Activated T-helper 17 cell treated with anti-CD3 and anti-CD28 coated beads, Interleukin-2, amount 50 U/mL, for 72 hours (primary cell): ENCODE data around the gene ZGRF1. TPM values are rescaled to one million over a fixed set of nuclear protein-coding genes. Genes with fewer than 3 reads are reported as not detected.
"Not testable (repeated sequence)": the region's sequence is repeated elsewhere in the genome, so short reads cannot be mapped to it uniquely, and the experiment has no call there.

ENCODE experiments used
- ATAC-seq: fragments of 150-1000 bp; cut with Tn5 transposase; replicated peaks from 2 replicates; pipeline ENCODE4 v1.10.0; 2021; ENCODE audit warnings: mild to moderate bottlenecking, moderate library complexity
- H3K27ac Mint-ChIP-seq: one replicate; pipeline ENCODE4 v1.8.0; 2022; ENCODE audit warnings: mixed read lengths
- H3K27me3 Mint-ChIP-seq: one replicate; pipeline ENCODE4 v1.8.0; 2022; ENCODE audit warnings: mixed read lengths
- H3K36me3 Mint-ChIP-seq: one replicate; pipeline ENCODE4 v1.8.0; 2022; ENCODE audit warnings: low read depth, mild to moderate bottlenecking, mixed read lengths
- H3K4me1 Mint-ChIP-seq: one replicate; pipeline ENCODE4 v1.8.0; 2022; ENCODE audit warnings: mixed read lengths
- H3K4me3 Mint-ChIP-seq: one replicate; pipeline ENCODE4 v1.8.0; 2022; ENCODE audit warnings: mild to moderate bottlenecking, mixed read lengths
- H3K9me3 Mint-ChIP-seq: one replicate; pipeline ENCODE4 v1.8.0; 2022; ENCODE audit warnings: mixed read lengths
- total RNA-seq, 2 donors: library from RNA; stranded (reverse); gene quantifications; one replicate each; pipeline ENCODE4 v1.2.3, GENCODE V29; 2022

Gene ZGRF1
- total RNA-seq, 2 donors from 2014 or later: 40.4 to 41.9 TPM

DNA sequence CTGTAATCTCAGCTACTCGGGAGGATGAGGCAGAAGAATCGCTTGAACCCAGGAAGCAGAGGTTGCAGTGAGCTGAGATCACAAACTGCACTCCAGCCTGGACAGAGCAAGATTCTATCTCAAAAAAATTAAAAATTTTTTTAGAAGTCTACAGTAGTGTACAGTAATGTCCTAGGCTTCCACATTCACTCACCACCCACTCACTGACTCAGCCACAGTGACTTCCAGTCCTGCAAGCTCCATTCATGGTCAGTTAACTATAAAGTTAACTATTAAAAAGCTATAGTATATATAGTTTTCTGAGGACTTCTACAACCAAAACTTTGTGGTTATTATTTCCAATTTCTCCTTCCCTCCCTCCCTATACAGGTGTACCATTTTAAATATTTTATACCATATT lies 86.0 kb downstream of the ZGRF1 start:
- H3K36me3 Mint-ChIP-seq: no peaks in the 10 kb centered on the region
- no peak for ATAC-seq
- no peak overlapping the region for H3K27ac Mint-ChIP-seq
- no peaks in the 10 kb centered on the region for H3K9me3 Mint-ChIP-seq
- no peak overlapping the region for H3K4me3 Mint-ChIP-seq
- H3K4me1 Mint-ChIP-seq: no peaks in the 10 kb centered on the region
- H3K27me3 Mint-ChIP-seq: no peaks in the 10 kb centered on the region

- H3K4me3 Mint-ChIP-seq: no peak overlapping the region
- H3K4me1 Mint-ChIP-seq: no peaks in the 10 kb centered on the region
- no peaks in the 10 kb centered on the region for H3K27me3 Mint-ChIP-seq
- no peaks in the 10 kb centered on the region for H3K36me3 Mint-ChIP-seq
- H3K27ac Mint-ChIP-seq: no peak overlapping the region
- ATAC-seq: no peak
- H3K9me3 Mint-ChIP-seq: no peaks in the 10 kb centered on the region
Measured at GRCh38 chr4:112546476-112546875, 90.2 kb downstream of the ZGRF1 start.

- Mint-ChIP-seq H3K9me3 (no peaks in the 10 kb centered on the region), H3K27me3 (no peaks in the 10 kb centered on the region), H3K36me3 (no peaks in the 10 kb centered on the region), H3K4me1 (no peaks in the 10 kb centered on the region), H3K27ac (no peak overlapping the region), H3K4me3 (no peak overlapping the region)
- ATAC-seq: no peak
Measured at GRCh38 chr4:112545346-112545745, 91.4 kb downstream of the ZGRF1 start.

GRCh38 chr4:112540695-112541094 lies 96.0 kb downstream of the ZGRF1 start:
- H3K27me3 Mint-ChIP-seq: no peaks in the 10 kb centered on the region
- no peak for ATAC-seq
- peaks cover 6% of the 10 kb centered on the region for H3K36me3 Mint-ChIP-seq
- no peak overlapping the region for H3K27ac Mint-ChIP-seq
- no peaks in the 10 kb centered on the region for H3K4me1 Mint-ChIP-seq
- H3K9me3 Mint-ChIP-seq: no peaks in the 10 kb centered on the region
- no peak overlapping the region for H3K4me3 Mint-ChIP-seq

- no peaks in the 10 kb centered on the region for H3K9me3 Mint-ChIP-seq
- H3K36me3 Mint-ChIP-seq: peaks cover 6% of the 10 kb centered on the region
- no peak overlapping the region for H3K4me3 Mint-ChIP-seq
- H3K27ac Mint-ChIP-seq: no peak overlapping the region
- peaks cover 6% of the 10 kb centered on the region for H3K27me3 Mint-ChIP-seq
- no peak for ATAC-seq
- H3K4me1 Mint-ChIP-seq: no peaks in the 10 kb centered on the region
Measured at GRCh38 chr4:112536123-112536522, 100.6 kb downstream of the ZGRF1 start.

DNA sequence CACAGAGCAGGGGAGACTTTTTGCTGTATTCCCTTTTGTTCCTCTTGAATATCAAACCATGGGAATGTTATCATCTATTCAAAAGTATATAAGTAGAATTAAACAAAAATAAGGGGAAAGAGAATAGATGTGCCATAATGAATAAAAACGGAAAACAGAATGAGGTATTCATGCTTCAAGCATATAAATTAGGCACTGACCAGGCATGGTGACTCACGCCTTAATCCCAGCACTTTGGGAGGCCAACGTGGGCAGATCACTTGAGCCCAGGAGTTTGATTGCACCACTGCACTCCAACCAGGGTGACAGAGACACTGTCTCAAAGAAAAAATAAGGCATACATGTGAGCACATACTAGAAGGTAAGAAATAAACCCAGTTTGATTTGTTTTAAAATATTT lies 104.4 kb downstream of the ZGRF1 start:
- peaks cover 16% of the 10 kb centered on the region for H3K27me3 Mint-ChIP-seq
- no peaks in the 10 kb centered on the region for H3K4me1 Mint-ChIP-seq
- no peaks in the 10 kb centered on the region for H3K9me3 Mint-ChIP-seq
- H3K4me3 Mint-ChIP-seq: no peak overlapping the region
- H3K36me3 Mint-ChIP-seq: no peaks in the 10 kb centered on the region
- H3K27ac Mint-ChIP-seq: no peak overlapping the region
- no peak for ATAC-seq

DNA sequence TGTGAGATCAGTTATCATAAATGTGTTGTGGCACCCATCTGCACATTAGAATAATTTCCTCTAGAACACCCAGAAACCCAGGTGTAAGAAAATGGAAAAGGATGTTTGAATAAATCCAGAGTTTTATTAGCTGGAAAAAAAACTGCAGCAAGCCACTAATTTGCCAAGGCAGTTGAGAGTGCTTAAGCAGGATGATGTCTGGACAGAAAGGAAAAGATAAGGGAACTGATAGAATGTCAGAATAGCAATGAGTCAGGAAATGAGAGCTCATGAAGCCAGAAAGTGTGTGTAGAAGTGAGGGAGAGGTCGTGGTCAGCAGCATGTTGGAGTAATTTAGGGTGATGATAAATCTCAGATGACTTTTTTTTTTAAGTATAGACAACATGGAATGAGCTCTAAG lies 105.6 kb downstream of the ZGRF1 start:
- H3K36me3 Mint-ChIP-seq: no peaks in the 10 kb centered on the region
- no peaks in the 10 kb centered on the region for H3K4me1 Mint-ChIP-seq
- no peak for ATAC-seq
- no peaks in the 10 kb centered on the region for H3K9me3 Mint-ChIP-seq
- no peak overlapping the region for H3K4me3 Mint-ChIP-seq
- H3K27ac Mint-ChIP-seq: no peak overlapping the region
- H3K27me3 Mint-ChIP-seq: peaks cover 16% of the 10 kb centered on the region

DNA sequence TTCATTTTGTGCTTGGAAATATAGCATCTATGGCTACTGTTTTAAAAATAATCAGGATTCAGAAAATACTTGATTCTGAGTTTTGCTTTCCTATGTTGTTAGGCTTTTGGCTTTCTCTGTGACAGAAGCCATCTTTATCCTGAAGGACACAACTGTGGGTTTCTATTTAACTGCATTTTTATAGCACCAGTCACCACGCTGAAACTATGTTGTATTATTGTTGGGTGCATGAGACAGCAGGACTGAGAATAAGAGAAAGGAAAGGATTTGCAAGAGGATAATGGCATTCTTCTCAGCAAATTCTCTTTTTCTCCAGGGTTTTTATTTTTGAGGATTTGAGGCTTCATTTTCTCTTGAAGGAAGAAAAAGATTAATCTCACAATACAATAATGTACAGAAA lies 110.6 kb downstream of the ZGRF1 start:
- Mint-ChIP-seq H3K4me1 (peaks cover 8% of the 10 kb centered on the region), H3K36me3 (peaks cover 11% of the 10 kb centered on the region), H3K27me3 (peaks cover 43% of the 10 kb centered on the region), H3K9me3 (no peaks in the 10 kb centered on the region), H3K27ac (no peak overlapping the region), H3K4me3 (no peak overlapping the region)
- no peak for ATAC-seq

GRCh38 chr4:112523764-112524505 lies 112.8 kb downstream of the ZGRF1 start:
- Mint-ChIP-seq H3K4me1 (peaks cover 8% of the 10 kb centered on the region), H3K4me3 (peak overlapping the region; percentile 88), H3K27me3 (peaks cover 55% of the 10 kb centered on the region), H3K36me3 (peaks cover 11% of the 10 kb centered on the region), H3K27ac (no peak overlapping the region), H3K9me3 (no peaks in the 10 kb centered on the region)
- ATAC-seq: peak; percentile 94

- Mint-ChIP-seq H3K9me3 (no peaks in the 10 kb centered on the region), H3K4me1 (peaks cover 8% of the 10 kb centered on the region), H3K36me3 (peaks cover 11% of the 10 kb centered on the region), H3K27me3 (peaks cover 61% of the 10 kb centered on the region), H3K4me3 (peak overlapping the region; percentile 88), H3K27ac (peak overlapping the region; percentile 33)
- ATAC-seq: peak; percentile 50
Measured at GRCh38 chr4:112523008-112523721, 113.5 kb downstream of the ZGRF1 start.

DNA sequence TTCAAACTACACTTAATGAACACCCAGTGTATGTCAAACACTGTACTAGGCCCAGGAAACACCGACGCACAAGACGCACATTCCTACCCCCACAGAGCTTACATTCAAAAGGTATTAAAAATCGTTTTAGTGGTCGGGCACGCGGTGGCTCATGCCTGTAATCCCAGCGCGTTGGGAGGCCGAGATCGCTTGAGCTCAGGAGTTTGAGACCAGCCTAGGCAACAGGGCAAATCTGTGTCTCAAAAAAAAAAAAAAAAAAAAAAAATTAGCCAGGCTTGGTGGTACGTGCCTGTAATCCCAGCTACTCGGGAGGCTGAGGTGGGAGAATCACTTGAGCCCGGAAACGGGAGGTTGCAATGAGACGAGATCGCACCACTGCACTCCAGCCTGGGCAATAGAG lies 114.3 kb downstream of the ZGRF1 start:
- H3K27me3 Mint-ChIP-seq: peaks cover 68% of the 10 kb centered on the region
- peak overlapping the region; percentile 88 for H3K4me3 Mint-ChIP-seq
- ATAC-seq, H3K27ac Mint-ChIP-seq, H3K9me3 Mint-ChIP-seq: not testable (repeated sequence)
- H3K4me1 Mint-ChIP-seq: peaks cover 10% of the 10 kb centered on the region
- H3K36me3 Mint-ChIP-seq: peaks cover 11% of the 10 kb centered on the region

DNA sequence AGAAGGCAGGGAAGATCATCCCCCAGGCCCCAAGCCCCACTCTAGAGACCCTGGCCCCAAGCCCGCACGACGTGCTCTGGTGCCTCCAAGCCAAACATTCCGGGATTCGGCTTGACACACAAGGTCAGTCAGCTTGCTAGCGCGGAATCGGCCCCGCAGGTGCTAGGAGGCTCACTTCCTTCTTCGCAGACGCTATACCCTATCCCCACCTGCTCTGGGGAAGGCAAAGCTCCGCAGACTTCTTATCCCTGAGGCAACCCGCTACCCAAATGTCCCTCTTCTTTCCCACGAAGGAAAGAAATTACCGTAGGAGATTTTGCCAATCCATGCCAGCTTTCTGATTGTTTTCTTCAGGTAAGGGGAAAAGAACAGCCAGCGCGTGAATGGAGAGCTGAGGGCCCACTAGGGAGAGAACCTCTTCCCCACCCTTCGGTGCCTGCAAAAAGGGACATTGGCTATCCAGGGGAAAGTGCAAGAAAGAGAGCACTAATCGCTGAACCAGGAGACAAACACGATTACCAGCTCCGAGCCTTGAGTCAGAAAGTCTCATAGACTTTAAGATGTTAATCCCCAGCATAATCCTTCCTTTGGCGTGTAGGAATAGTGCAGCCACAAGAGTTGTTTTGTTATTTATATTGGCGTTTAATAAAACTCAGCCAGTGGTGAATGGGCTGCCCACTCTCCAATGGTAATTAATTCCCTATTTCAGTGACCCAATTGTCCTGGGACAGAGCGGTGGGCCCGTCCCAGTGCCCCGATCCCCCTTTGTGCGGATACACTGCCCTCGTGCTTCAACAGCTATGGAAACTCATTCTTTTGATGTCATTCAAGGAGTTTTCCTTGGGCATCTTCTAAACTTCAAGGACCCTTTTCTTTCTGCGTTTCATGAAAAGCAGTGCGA lies 115.3 kb downstream of the ZGRF1 start:
- Mint-ChIP-seq H3K9me3 (no peaks in the 10 kb centered on the region), H3K27ac (no peak overlapping the region), H3K4me1 (peaks cover 21% of the 10 kb centered on the region)

DNA sequence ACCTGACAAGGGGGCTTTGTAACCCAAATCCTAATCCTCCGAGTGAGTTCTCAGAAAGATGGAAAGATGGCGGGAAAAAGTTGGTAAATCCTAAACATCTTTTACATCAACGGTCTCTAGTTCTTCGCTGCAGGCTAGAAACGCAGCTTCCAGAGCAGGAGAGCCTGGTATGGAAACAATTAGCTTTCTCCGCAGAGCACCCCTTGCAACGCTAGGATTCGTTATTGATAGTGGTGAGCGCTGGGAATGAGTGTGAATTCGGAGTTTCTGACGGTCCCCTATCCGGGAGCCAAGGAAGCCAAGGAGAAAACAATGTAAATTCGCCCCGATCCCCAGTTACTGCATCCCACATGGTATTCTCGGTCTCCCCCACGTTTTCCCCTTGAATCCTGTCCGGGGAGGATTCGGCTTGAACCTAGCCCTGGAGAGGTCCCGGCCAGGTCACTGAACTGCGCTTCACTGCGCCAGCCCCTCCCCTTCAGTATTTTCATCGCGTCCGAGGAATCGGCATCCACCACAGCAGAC lies 116.0 kb downstream of the ZGRF1 start:
- no peak for ATAC-seq
- Mint-ChIP-seq H3K27me3 (peaks cover 79% of the 10 kb centered on the region), H3K9me3 (no peaks in the 10 kb centered on the region), H3K4me1 (peaks cover 26% of the 10 kb centered on the region), H3K4me3 (peak overlapping the region; percentile 34), H3K36me3 (peaks cover 11% of the 10 kb centered on the region), H3K27ac (no peak overlapping the region)

More for the DNA sequence above, 115.3 kb downstream of the ZGRF1 start:
- no peak for ATAC-seq
- peak overlapping the region; percentile 34 for H3K4me3 Mint-ChIP-seq
- peaks cover 11% of the 10 kb centered on the region for H3K36me3 Mint-ChIP-seq
- H3K27me3 Mint-ChIP-seq: peaks cover 78% of the 10 kb centered on the region
